GM12874 (cell line): ENCODE results near the gene RWDD1.

Source experiments
- CTCF ChIP-seq: IDR thresholded peaks from 2 replicates; pipeline ENCODE4 v1.5.1; 2011; ENCODE audit warnings: low read depth, mild to moderate bottlenecking, control low read depth, low read length, moderate library complexity; ENCODE audit not compliant: insufficient read depth

Gene RWDD1

GRCh38 chr6:116568821-116569755, 2.2 kb upstream of the RWDD1 start:
- TF ChIP-seq CTCF = no peak

DNA sequence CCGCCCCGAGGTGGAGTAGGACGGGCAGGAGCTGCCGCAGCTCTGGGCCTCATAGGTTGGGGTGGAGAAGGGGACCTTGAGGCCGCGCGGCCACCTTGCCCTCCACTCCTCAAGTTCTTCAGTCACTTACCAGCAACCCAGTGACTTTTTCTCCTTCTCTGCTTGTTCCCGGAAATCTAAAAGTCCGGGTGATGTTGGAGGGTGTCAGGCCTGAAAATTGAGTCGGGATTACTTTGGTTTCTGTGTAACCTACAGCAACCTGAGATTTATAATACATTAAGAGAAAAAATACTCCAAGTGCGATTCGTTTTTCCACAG, 338 bp downstream of the RWDD1 start:
- no peak for TF ChIP-seq CTCF

GRCh38 chr6:116572162-116572561, 858 bp downstream of the RWDD1 start:
- no peak for TF ChIP-seq CTCF

DNA sequence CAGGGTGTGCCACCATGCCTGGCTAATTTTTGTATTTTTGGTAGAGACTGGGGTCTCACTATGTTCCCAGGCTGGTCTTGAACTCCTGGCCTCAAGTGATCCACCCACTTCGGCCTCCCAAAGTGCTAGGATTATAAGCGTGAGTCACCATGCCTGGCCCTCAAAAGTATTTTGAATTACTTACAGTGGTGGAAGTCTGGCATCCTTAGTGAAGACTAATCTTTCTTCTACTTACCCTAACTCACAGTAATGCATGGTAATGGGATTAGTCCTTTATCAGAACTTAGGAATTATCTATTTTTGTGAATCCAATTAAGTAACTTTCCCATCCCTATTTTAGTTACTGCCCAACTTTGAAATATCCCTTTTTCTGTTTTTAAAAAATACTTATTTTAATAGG, 3.9 kb downstream of the RWDD1 start:
- TF ChIP-seq CTCF = no peak

GRCh38 chr6:116577486-116577885, 6.2 kb downstream of the RWDD1 start:
- no peak for TF ChIP-seq CTCF

DNA sequence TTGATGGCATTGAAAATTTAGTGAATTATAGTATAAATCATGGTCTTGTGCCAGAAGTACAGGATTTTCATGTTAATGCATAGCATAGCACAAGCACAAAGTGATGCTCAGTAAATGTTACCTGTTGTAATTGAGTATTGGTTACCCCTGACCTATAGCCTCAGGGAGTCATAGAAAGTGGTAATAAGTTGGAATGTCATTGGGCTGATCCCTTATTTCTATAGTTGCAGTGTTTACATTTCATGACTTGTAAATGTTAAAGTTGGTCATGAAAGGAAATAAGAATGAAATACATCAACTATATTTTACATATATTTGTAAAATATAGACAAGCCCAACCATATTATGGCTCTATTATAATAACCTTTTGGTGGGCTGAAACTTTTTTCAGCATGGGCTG, 7.0 kb downstream of the RWDD1 start:
- no peak for TF ChIP-seq CTCF

DNA sequence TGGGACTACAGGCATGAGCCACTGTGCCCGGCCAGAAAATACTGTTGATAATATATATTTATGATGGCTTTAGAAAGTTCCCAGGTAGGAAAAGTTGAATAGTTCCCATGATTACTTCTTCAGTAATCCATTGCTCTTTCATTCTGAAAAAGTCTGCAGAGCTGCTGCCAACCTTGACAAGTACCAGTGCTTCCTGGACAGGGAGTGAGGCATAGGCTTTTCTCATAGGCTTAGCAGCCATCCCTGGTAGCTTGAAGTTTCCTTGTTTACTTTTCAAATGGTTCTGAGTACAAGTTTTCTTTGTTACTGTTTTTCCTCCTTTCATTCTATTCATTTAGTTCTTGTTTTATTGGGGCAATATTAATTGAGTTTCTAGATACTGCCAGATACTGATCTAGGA, 7.8 kb downstream of the RWDD1 start:
- no peak for TF ChIP-seq CTCF
